PC-3 (cell line): ENCODE data around the gene ZNF391. TPM values are rescaled to one million over a fixed set of nuclear protein-coding genes. Genes with fewer than 3 reads are reported as not detected.

Experiments used
- total RNA-seq: library from RNA; depleted of rRNA; stranded (reverse); fragments of >200 nt; gene quantifications from 2 replicates; pipeline ENCODE4 v1.2.3, GENCODE V29; 2014; rRNA removed

Gene ZNF391
- total RNA-seq, 1 experiment from 2014 or later = 5.9 TPM

Other genes with a start within 250 kb of the ZNF391 start
- 7.3 and 15.9 TPM in 2 replicates for gene PRSS16, start 141.1 kb upstream of the ZNF391 start, total RNA-seq
- gene POM121L2, start 76.5 kb upstream of the ZNF391 start, total RNA-seq = not detected in 2 replicates
- 7.0 and 10.2 TPM in 2 replicates for gene ZNF184, start 84.3 kb downstream of the ZNF391 start, total RNA-seq